Rectal smooth muscle tissue (tissue), 1 donor: ENCODE measurements around the gene ETV6.
A peak's percentile ranks its signal among the peaks of the same experiment; 100 is the strongest.

Source experiments
- H3K27ac ChIP-seq: one replicate; pipeline ENCODE4 v1.7.0; 2013; ENCODE audit warnings: low read depth, low read length, inconsistent platforms
- H3K27me3 ChIP-seq: one replicate; pipeline ENCODE4 v1.7.0; 2013; ENCODE audit warnings: low read length; ENCODE audit not compliant: control insufficient read depth, insufficient read depth
- H3K36me3 ChIP-seq: one replicate; pipeline ENCODE4 v1.7.0; 2013; ENCODE audit warnings: low read length; ENCODE audit not compliant: control insufficient read depth, insufficient read depth
- H3K4me1 ChIP-seq: one replicate; pipeline ENCODE4 v1.7.0; 2013; ENCODE audit warnings: low read length; ENCODE audit not compliant: control insufficient read depth, insufficient read depth
- H3K4me3 ChIP-seq: one replicate; pipeline ENCODE4 v1.7.0; 2013; ENCODE audit warnings: low read length
- H3K9ac ChIP-seq: one replicate; pipeline ENCODE4 v1.7.0; 2013; ENCODE audit warnings: low read length

ETV6 gene

GRCh38 chr12:11833174-11833895 lies 183.9 kb downstream of the ETV6 start:
- Histone ChIP-seq H3K27ac (no peak overlapping the region), H3K36me3 (no peaks in the 10 kb centered on the region), H3K27me3 (no peaks in the 10 kb centered on the region), H3K4me3 (no peak overlapping the region), H3K9ac (no peak overlapping the region), H3K4me1 (peaks cover 14% of the 10 kb centered on the region)

- no peaks in the 10 kb centered on the region for H3K36me3 ChIP-seq
- no peaks in the 10 kb centered on the region for H3K27me3 ChIP-seq
- no peak overlapping the region for H3K9ac ChIP-seq
- peaks cover 23% of the 10 kb centered on the region for H3K4me1 ChIP-seq
- H3K4me3 ChIP-seq, result no peak overlapping the region
- H3K27ac ChIP-seq, result no peak overlapping the region
Observed at GRCh38 chr12:11834104-11834812, 184.8 kb downstream of the ETV6 start.

GRCh38 chr12:11834931-11835330 lies 185.5 kb downstream of the ETV6 start:
- Histone ChIP-seq H3K9ac (no peak overlapping the region), H3K4me1 (peaks cover 24% of the 10 kb centered on the region), H3K4me3 (no peak overlapping the region), H3K27me3 (no peaks in the 10 kb centered on the region), H3K27ac (no peak overlapping the region), H3K36me3 (no peaks in the 10 kb centered on the region)

GRCh38 chr12:11836282-11837151 lies 187.0 kb downstream of the ETV6 start:
- Histone ChIP-seq H3K27ac (peak overlapping the region; percentile 23), H3K27me3 (no peaks in the 10 kb centered on the region), H3K4me3 (no peak overlapping the region), H3K4me1 (peaks cover 21% of the 10 kb centered on the region), H3K36me3 (peaks cover 4% of the 10 kb centered on the region), H3K9ac (no peak overlapping the region)

DNA sequence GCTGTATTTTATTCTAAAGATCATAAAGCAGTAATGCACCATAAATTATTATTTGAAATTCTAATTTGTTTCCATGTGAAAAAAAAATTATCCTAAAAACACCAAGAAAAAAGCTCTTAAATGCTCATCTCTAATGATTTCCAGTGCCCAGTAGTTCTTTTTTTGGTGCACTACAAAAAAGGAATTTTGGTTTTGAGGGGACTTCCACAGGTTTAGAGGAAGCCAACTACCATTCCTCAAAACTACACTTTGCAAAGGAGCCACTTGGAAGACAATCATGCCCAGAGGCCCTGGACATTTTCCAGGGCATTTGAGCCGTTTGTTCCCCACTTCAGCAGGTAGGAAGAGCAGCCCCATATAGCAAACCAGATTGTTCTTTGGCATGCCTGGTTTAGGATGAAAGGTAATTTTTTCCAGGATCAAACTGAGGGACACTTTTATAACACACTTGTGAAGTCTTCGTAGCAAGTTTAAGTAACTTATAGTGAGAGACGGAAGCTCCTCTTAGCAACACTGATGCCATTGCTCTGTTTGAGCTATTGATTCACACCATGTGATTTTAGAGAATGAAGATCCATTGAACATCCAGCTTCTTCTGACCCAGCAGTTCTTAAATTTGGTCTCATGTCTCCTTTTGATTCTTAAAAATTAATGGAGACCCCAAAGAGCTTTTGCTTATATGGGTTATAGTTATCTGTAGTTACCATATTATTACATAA lies 187.9 kb downstream of the ETV6 start:
- Histone ChIP-seq H3K4me3 (no peak overlapping the region), H3K9ac (no peak overlapping the region), H3K4me1 (peaks cover 21% of the 10 kb centered on the region), H3K36me3 (peaks cover 4% of the 10 kb centered on the region), H3K27me3 (no peaks in the 10 kb centered on the region), H3K27ac (no peak overlapping the region)

DNA sequence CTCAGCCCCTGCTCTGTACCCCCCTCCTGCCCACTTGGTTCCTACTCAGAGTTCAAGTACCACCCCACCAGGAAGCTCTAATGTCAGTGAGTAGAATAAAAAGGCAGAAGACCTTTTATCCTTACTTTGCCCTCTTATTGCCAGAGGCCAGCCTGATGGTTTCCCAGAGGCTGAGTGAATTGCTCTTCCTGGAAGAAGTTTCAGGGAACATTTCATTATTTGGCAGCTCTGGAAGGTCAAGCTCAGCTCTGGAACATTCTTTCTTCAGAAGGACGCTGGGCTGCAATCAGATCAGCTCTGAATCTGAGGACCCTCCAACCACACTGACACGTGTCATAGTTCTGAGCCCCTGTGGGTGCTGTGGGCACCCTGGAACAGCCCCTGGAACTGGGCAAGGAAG lies 188.9 kb downstream of the ETV6 start:
- H3K9ac ChIP-seq, result no peak overlapping the region
- peaks cover 21% of the 10 kb centered on the region for H3K4me1 ChIP-seq
- peaks cover 4% of the 10 kb centered on the region for H3K36me3 ChIP-seq
- H3K27me3 ChIP-seq, result no peaks in the 10 kb centered on the region
- H3K4me3 ChIP-seq, result no peak overlapping the region
- H3K27ac ChIP-seq, result peak overlapping the region; percentile 47

- H3K27ac ChIP-seq, result peak overlapping the region; percentile 47
- no peak overlapping the region for H3K9ac ChIP-seq
- H3K4me1 ChIP-seq, result peaks cover 21% of the 10 kb centered on the region
- H3K27me3 ChIP-seq, result no peaks in the 10 kb centered on the region
- peaks cover 4% of the 10 kb centered on the region for H3K36me3 ChIP-seq
- no peak overlapping the region for H3K4me3 ChIP-seq
Observed at GRCh38 chr12:11839091-11839641, 189.7 kb downstream of the ETV6 start.

- Histone ChIP-seq H3K4me1 (peaks cover 17% of the 10 kb centered on the region), H3K27ac (peak overlapping the region; percentile 41), H3K36me3 (peaks cover 7% of the 10 kb centered on the region), H3K4me3 (no peak overlapping the region), H3K9ac (no peak overlapping the region), H3K27me3 (no peaks in the 10 kb centered on the region)
Observed at GRCh38 chr12:11840366-11840765, 190.9 kb downstream of the ETV6 start.

DNA sequence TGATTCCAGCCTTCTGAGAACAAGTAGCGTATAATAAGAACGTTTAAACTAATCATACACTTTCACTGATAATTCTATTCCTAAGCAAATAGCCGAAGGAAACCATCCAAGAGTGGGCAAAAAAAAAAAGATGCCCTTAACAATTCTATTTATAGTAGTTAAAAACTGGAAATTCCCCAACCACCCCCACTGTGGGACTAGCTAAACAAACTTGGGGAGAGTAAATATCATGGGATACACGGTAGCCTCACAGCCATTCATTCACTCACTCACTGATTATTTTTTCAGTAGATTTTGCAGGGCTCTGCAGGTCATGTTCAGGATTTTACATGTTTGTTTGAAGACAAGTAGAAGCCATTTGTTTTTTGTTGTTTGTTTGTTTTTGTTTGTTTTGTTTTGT lies 197.0 kb downstream of the ETV6 start:
- Histone ChIP-seq H3K36me3 (peaks cover 3% of the 10 kb centered on the region), H3K4me3 (no peak overlapping the region), H3K27ac (no peak overlapping the region), H3K4me1 (no peaks in the 10 kb centered on the region), H3K27me3 (no peaks in the 10 kb centered on the region), H3K9ac (no peak overlapping the region)

DNA sequence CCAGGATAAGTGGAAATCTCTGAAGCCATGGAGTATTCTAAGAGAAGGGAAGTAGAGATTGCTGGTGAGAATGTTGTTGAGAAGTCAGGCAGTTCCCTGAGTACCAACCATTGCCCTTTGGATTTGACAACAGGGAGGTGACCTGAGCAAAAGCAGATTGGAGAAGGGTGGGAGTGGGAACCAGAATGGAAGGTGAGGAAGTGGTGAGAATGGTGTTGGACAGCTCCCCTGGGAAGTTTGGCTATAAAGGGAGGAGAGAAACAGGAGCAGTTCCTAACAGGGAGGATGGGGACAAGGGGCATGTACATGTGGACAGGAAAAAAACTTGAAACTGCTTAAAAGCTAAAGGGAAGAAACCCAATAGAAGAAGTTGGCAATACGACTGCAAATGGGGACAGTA lies 198.1 kb downstream of the ETV6 start:
- H3K9ac ChIP-seq, result no peak overlapping the region
- no peaks in the 10 kb centered on the region for H3K4me1 ChIP-seq
- H3K4me3 ChIP-seq, result no peak overlapping the region
- H3K27ac ChIP-seq, result no peak overlapping the region
- no peaks in the 10 kb centered on the region for H3K27me3 ChIP-seq
- H3K36me3 ChIP-seq, result peaks cover 3% of the 10 kb centered on the region

DNA sequence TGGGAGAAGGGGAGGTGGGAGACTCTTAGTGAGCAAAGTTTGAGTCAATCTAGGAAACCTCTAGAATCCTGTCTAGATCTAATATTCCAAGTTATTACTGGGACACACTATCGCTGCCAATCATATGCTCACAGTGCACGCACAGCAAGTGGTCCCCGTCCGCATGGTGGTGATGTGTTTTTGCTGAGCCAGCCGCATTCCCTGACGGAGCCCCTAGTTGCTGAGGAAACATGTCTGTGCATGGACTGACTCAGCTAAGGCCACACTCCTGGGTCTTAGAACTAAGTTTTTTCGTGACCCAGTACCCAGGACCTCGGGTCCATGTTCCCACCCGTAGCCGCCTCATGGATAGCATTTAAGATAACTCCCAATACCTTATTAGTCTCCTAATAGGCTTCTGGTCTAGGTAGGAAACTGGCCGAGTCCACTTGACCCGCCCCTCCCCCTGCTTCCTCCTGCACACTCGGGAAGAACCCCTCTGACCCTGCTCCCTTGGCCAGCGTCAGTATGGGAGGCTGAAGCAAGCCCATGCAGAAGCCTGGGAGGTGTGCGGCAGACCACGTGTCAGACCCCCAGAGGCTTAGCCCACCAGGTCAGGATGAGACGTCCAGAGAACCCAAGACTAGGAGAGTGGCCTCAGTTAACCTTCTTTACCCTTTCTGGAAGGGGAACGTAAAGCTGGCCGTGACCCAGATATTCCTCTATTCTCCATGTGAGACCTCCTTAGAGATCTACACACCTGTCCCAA lies 200.5 kb downstream of the ETV6 start:
- Histone ChIP-seq H3K4me3 (no peak overlapping the region), H3K27ac (no peak overlapping the region), H3K36me3 (peaks cover 6% of the 10 kb centered on the region), H3K27me3 (no peaks in the 10 kb centered on the region), H3K9ac (no peak overlapping the region), H3K4me1 (no peaks in the 10 kb centered on the region)
